Effector memory CD8-positive, alpha-beta T cell (primary cell): ENCODE data around the gene EFCAB14.

Experiments used
- ATAC-seq: fragments of 150-1000 bp; cut with Tn5 transposase; replicated peaks from 2 replicates; pipeline ENCODE4 v1.10.0; 2021; ENCODE audit warnings: mild to moderate bottlenecking, moderate library complexity
- DNase-seq, 3 experiments: peaks; one replicate each; pipeline ENCODE4 v3.0.0; 2021
- H3K27ac Mint-ChIP-seq, 2 donors: one replicate each; pipeline ENCODE4 v1.8.0; 2022; ENCODE audit warnings: mild to moderate bottlenecking in 2 of 2, mixed read lengths in 2 of 2, moderate library complexity in 2 of 2
- H3K27me3 Mint-ChIP-seq, 2 donors: one replicate each; pipeline ENCODE4 v1.8.0; 2022; ENCODE audit warnings: mixed read lengths in 2 of 2
- H3K36me3 Mint-ChIP-seq: one replicate; pipeline ENCODE4 v1.8.0; 2022; ENCODE audit warnings: mild to moderate bottlenecking, moderate library complexity, mixed read lengths; ENCODE audit not compliant: insufficient read depth
- H3K4me1 Mint-ChIP-seq, 2 donors: one replicate each; pipeline ENCODE4 v1.8.0; 2022; ENCODE audit warnings: low read depth in 2 of 2, mixed read lengths in 2 of 2
- H3K4me3 Mint-ChIP-seq, 2 donors: one replicate each; pipeline ENCODE4 v1.8.0; 2022; ENCODE audit warnings: mild to moderate bottlenecking in 2 of 2, mixed read lengths in 2 of 2, moderate library complexity in 2 of 2
- H3K9me3 Mint-ChIP-seq, 2 donors: one replicate each; pipeline ENCODE4 v1.8.0; 2022; ENCODE audit warnings: mixed read lengths in 2 of 2

EFCAB14 gene

GRCh38 chr1:46687921-46688509 is 30.9 kb downstream of the EFCAB14 start:
- DNase-seq (no peak), ATAC-seq (no peak)
- Mint-ChIP-seq H3K36me3 (peaks cover 84% of the 10 kb centered on the region), H3K9me3 (no peaks in the 10 kb centered on the region), H3K27me3 (no peaks in the 10 kb centered on the region), H3K4me3 (no peak overlapping the region), H3K27ac (peak overlapping the region in 1 of 2 donors; percentile 33), H3K4me1 (peaks cover 0 to 15% of the 10 kb centered on the region in 2 donors)

DNA sequence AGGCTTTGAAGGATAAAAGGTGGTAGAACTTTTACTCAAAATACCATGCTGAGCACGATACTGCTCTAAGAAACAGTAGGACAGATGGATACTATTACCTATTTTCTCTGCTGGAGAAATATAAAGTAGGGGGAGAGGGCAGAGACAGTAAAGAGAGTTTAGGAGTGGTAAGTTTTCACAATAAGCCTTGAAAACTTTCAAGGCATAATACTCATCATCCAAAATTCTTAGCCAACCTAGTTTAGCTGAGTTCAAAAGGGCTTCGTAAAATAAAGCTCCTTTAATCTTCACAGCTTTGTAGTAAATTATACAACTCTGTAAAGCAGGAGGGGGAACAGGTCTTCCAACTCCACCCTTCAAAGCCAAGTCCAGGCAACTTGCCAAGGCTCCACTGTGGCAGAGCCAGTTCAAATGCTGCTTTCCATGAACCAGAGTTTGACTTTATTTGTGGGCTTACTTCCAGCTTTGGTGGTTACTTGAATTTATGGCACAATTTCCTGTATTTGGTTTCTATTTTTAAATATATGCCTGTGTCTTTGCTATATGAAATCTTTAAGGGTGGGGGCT is 31.7 kb downstream of the EFCAB14 start:
- Mint-ChIP-seq H3K9me3 (no peaks in the 10 kb centered on the region), H3K36me3 (peaks cover 84% of the 10 kb centered on the region), H3K4me3 (no peak overlapping the region), H3K27me3 (no peaks in the 10 kb centered on the region), H3K27ac (peak overlapping the region in 1 of 2 donors; percentile 19), H3K4me1 (peaks cover 0 to 15% of the 10 kb centered on the region in 2 donors)
- ATAC-seq (no peak), DNase-seq (no peak)

DNA sequence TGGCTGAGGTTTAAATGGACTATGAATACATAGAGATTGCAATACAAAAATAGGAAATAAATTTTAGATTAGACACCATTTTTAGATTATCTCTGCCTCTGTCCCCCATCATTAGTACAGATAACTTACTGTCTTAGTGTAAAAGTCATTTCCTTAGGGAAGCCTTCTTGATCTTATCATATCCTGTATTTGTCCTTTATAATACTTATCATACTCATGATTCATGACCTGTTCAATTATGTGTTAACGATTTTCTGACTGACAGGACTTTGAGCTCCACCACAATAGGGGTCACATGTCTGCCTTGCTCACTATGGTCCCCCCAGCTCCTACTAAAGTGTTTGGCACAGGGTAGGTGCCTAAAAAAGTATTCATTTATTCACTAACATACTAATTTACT is 32.7 kb downstream of the EFCAB14 start:
- Mint-ChIP-seq H3K4me1 (peaks cover 0 to 11% of the 10 kb centered on the region in 2 donors), H3K36me3 (peaks cover 85% of the 10 kb centered on the region), H3K27ac (peak overlapping the region in 1 of 2 donors; percentile 19), H3K4me3 (no peak overlapping the region), H3K9me3 (no peaks in the 10 kb centered on the region), H3K27me3 (no peaks in the 10 kb centered on the region)
- DNase-seq (no peak), ATAC-seq (no peak)

- H3K36me3 Mint-ChIP-seq, result peaks cover 87% of the 10 kb centered on the region
- H3K4me3 Mint-ChIP-seq, result no peak overlapping the region
- no peak for DNase-seq
- no peak overlapping the region for H3K27ac Mint-ChIP-seq
- peaks cover 0 to 5% of the 10 kb centered on the region in 2 donors for H3K4me1 Mint-ChIP-seq
- ATAC-seq, result no peak
- H3K9me3 Mint-ChIP-seq, result no peaks in the 10 kb centered on the region
- H3K27me3 Mint-ChIP-seq, result no peaks in the 10 kb centered on the region
Observed at GRCh38 chr1:46684670-46685069, 34.2 kb downstream of the EFCAB14 start.

GRCh38 chr1:46682064-46682463 is 36.9 kb downstream of the EFCAB14 start:
- H3K9me3 Mint-ChIP-seq, result no peaks in the 10 kb centered on the region
- no peaks in the 10 kb centered on the region for H3K27me3 Mint-ChIP-seq
- ATAC-seq (no peak), DNase-seq (no peak)
- peak overlapping the region in 1 of 2 donors; percentile 47 for H3K27ac Mint-ChIP-seq
- no peak overlapping the region for H3K4me3 Mint-ChIP-seq
- H3K4me1 Mint-ChIP-seq, result peaks cover 1 to 9% of the 10 kb centered on the region in 2 donors
- peaks cover 88% of the 10 kb centered on the region for H3K36me3 Mint-ChIP-seq

- Mint-ChIP-seq H3K4me1 (peaks cover 6 to 10% of the 10 kb centered on the region in 2 donors), H3K4me3 (no peak overlapping the region), H3K27ac (peak overlapping the region in 1 of 2 donors; percentile 47), H3K9me3 (no peaks in the 10 kb centered on the region), H3K27me3 (no peaks in the 10 kb centered on the region), H3K36me3 (peaks cover 84% of the 10 kb centered on the region)
- ATAC-seq (no peak), DNase-seq (no peak)
Observed at GRCh38 chr1:46681333-46682034, 37.4 kb downstream of the EFCAB14 start.

DNA sequence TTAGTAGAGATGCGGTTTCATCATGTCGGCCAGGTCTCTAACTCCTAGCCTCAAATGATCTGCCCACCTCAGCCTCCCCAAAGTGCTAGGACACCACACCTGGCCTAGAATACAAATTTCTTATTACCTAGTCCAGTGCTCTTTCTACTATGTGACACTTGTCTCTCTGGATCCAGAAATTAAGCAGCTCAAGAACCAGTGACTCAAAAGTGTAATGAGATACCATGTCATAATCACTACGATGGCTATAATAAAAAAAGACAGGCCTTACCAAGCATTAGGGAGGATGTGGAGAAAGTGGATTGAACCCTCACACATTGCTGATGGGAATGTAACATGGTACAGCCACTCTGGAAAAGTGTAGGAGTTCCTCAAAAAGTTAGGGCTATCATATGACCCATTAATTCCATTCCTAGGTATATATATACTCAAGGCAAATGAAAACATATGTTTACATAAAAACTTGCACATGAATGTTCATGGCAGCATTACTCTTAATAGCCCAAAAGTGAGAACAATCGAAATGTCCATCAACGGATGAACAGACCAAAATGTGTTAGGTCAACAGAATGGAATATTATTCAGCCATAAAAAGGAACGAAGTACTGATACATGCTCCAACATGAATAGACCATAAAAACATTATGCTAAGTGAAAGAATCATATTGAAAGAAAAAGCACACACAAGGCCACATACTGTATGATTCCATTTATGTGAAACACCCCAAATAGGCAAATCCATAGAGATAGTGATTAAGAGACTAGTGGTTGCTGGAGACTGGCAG is 38.9 kb downstream of the EFCAB14 start:
- Mint-ChIP-seq H3K9me3 (no peaks in the 10 kb centered on the region), H3K27ac (peak overlapping the region; percentile 1 to 6), H3K4me1 (peaks cover 17 to 23% of the 10 kb centered on the region in 2 donors), H3K4me3 (no peak overlapping the region), H3K27me3 (no peaks in the 10 kb centered on the region), H3K36me3 (peaks cover 69% of the 10 kb centered on the region)
- no peak for ATAC-seq
- DNase-seq, result no peak

GRCh38 chr1:46677339-46677738 is 41.6 kb downstream of the EFCAB14 start:
- peaks cover 51% of the 10 kb centered on the region for H3K36me3 Mint-ChIP-seq
- H3K4me3 Mint-ChIP-seq, result no peak overlapping the region

DNA sequence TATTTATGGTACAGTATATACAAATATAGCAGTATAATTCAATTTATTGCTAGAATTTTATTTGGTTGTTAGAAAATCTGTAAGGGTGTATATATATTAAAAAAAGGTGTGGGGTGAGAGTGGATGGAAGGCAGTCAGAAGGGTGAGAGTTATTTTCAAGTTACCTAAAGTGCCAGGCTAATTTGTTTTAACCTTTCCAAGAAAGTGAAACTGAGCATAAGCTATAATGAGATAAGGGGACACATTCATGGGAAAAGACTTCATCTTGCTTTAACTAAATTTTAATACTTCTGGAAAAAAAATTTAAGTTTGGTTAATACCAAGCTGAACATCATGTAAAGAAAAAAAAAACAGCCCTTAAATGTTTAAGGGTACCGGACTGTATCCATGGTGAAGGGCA is 42.4 kb downstream of the EFCAB14 start:
- H3K4me1 Mint-ChIP-seq, result peaks cover 17 to 23% of the 10 kb centered on the region in 2 donors
- no peak for ATAC-seq

More at GRCh38 chr1:46677339-46677738, 41.6 kb downstream of the EFCAB14 start:
- H3K4me1 Mint-ChIP-seq, result peaks cover 17 to 23% of the 10 kb centered on the region in 2 donors
- H3K27me3 Mint-ChIP-seq, result no peaks in the 10 kb centered on the region
- DNase-seq (no peak), ATAC-seq (no peak)
- H3K9me3 Mint-ChIP-seq, result no peaks in the 10 kb centered on the region
- H3K27ac Mint-ChIP-seq, result peak overlapping the region; percentile 93 to 97

DNA sequence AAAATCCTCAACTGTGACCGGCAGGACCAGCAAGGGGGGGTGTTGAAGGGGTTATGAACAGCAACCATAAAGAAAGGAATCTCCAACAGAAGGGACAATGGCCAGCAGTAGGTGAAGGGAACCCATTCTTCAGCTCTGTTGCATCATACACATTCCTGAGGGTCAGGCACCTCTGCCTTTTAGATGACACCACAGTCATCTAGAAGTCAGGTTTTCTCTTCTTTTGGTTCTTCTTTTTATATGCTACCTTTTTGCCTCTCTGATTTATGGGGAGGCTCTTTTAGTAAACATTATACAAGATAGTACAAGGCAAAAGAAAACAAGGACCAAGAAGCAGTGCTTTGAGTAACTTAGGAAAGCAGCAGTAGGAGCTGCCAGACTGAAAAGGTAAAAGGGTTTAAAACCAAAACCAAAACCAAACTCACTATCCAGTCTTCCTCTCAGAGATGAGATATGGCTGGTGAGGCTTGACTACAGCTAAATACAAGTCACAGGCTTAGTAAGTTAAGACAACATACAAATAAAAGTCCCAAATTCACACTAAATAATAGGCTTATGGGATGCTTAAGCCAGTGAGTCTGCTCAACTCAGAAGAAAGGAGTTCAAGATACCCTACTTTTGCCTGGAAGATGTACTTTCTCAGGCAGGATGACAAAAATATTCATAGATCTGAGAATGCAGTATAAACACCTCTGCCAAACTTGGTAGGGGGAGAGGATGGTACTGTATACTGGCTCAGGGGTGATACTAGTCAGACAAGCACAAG is 43.2 kb downstream of the EFCAB14 start:
- peak overlapping the region; percentile 93 to 97 for H3K27ac Mint-ChIP-seq
- H3K27me3 Mint-ChIP-seq, result no peaks in the 10 kb centered on the region
- DNase-seq (no peak), ATAC-seq (peak; percentile 88)
- no peaks in the 10 kb centered on the region for H3K9me3 Mint-ChIP-seq
- H3K4me1 Mint-ChIP-seq, result peaks cover 17 to 23% of the 10 kb centered on the region in 2 donors
- peak overlapping the region; percentile 35 to 53 for H3K4me3 Mint-ChIP-seq
- H3K36me3 Mint-ChIP-seq, result peaks cover 35% of the 10 kb centered on the region

More for the DNA sequence above, 42.4 kb downstream of the EFCAB14 start:
- Mint-ChIP-seq H3K4me3 (peak overlapping the region; percentile 39 to 53), H3K27me3 (no peaks in the 10 kb centered on the region), H3K9me3 (no peaks in the 10 kb centered on the region), H3K36me3 (peaks cover 43% of the 10 kb centered on the region), H3K27ac (peak overlapping the region; percentile 93 to 97)
- no peak for DNase-seq

GRCh38 chr1:46673749-46674182 is 45.1 kb downstream of the EFCAB14 start:
- Mint-ChIP-seq H3K9me3 (no peaks in the 10 kb centered on the region), H3K36me3 (peaks cover 18% of the 10 kb centered on the region), H3K4me1 (peaks cover 17 to 23% of the 10 kb centered on the region in 2 donors), H3K27ac (no peak overlapping the region), H3K4me3 (no peak overlapping the region), H3K27me3 (no peaks in the 10 kb centered on the region)
- no peak for ATAC-seq
- no peak for DNase-seq

GRCh38 chr1:46672696-46673095 is 46.2 kb downstream of the EFCAB14 start:
- Mint-ChIP-seq H3K4me3 (no peak overlapping the region), H3K9me3 (no peaks in the 10 kb centered on the region), H3K27me3 (no peaks in the 10 kb centered on the region), H3K27ac (no peak overlapping the region), H3K4me1 (peaks cover 17 to 23% of the 10 kb centered on the region in 2 donors), H3K36me3 (peaks cover 7% of the 10 kb centered on the region)
- ATAC-seq (no peak), DNase-seq (no peak)

DNA sequence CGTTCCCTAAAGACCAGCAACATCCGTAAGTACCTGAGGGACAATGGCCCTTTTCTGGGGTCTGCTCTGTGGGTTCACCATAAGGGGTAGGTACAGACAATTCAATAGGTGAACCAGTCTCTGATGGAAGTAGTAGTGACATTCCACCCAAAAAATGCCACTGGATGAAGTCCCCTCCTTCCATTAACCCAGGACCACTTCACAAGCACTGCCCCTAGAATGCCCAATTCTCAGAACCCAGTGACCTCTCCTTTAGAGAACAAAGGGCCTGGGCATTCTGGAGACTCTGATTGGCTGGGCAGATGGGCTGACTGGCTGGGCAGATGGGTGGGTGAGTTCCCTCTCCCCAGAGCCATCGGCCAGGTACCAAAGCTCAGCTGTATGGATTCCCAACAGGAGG is 47.4 kb downstream of the EFCAB14 start, which contains the start of gene TEX38:
Gene TEX38 (plus strand): TSS at position 301 of the 400 bp plus-strand sequence. CDS start 81 bp downstream, at position 382.
- Mint-ChIP-seq H3K27ac (no peak within 1 kb of the TSS), H3K4me1 (peaks cover 22 to 25% of the 10 kb centered on the region in 2 donors), H3K27me3 (no peaks in the 10 kb centered on the region), H3K9me3 (no peaks in the 10 kb centered on the region), H3K36me3 (peaks cover 5% of the 10 kb centered on the region), H3K4me3 (no peak within 1 kb of the TSS)
- no peak for ATAC-seq
- DNase-seq, result no peak
